ENCODE measurements around the gene MOB3B. TPM values are rescaled to one million over a fixed set of nuclear protein-coding genes. Genes with fewer than 3 reads are reported as not detected.

The MOB3B gene
- total and polyA plus RNA-seq, 2 of the 13 experiments (the other 11 are each of a cell fraction or from before 2014, with no cell fraction given): 0.03 to 0.09 TPM

- TF ChIP-seq USF2 (IDR thresholded peaks at IDR 0.05; ENCODE audit: low read depth, low read length) (no peak), USF2 (CRISPR knock-in tag; IDR thresholded peaks at IDR 0.05; ENCODE audit: borderline replicate concordance) (no peak)
These were observed 102.4 kb downstream of the MOB3B start (continued) for GRCh38 chr9:27427272-27427643.

- intact Hi-C loops (cut with micrococcal nuclease; ENCODE audit: unreplicated experiment) (no loop called here), in situ Hi-C loops (cut with HindIII; ENCODE audit: extremely low pct_ligation_motif_present, low pct_unique_long_range_greater_than_20kb) (no loop called here)
- no peak for TF ChIP-seq PBX2 (CRISPR knock-in tag; IDR thresholded peaks at IDR 0.05)
- no peak for TF ChIP-seq PRPF4 (IDR thresholded peaks at IDR 0.05; ENCODE audit: low read depth, low read length, poor library complexity, severe bottlenecking)
- no peak for TF ChIP-seq THRA (CRISPR knock-in tag; IDR thresholded peaks at IDR 0.05; ENCODE audit: borderline replicate concordance)
- no peak for TF ChIP-seq SMARCC2 (IDR thresholded peaks at IDR 0.05)
- no peak for TF ChIP-seq CREB3 (CRISPR knock-in tag; IDR thresholded peaks at IDR 0.05)
- TF ChIP-seq NR3C1 (CRISPR knock-in tag; IDR thresholded peaks at IDR 0.05): no peak
- TF ChIP-seq RCOR2 (CRISPR knock-in tag; IDR thresholded peaks at IDR 0.05): no peak
- TF ChIP-seq TBX2 (CRISPR knock-in tag; IDR thresholded peaks at IDR 0.05; ENCODE audit: borderline replicate concordance): no peak
- DNase-seq (ENCODE audit: low spot score) (no peak), ATAC-seq (no peak), FAIRE-seq (no peak)
- H3K27me3 ChIP-seq (ENCODE audit: control insufficient read depth in 1 of 2, insufficient read depth in 2 of 2, low read length in 2 of 2): 0 out of 5 replicates have a peak, but pooled peaks cover 0 to 4% of the 10 kb centered on the region in 2 experiments
- H3K27ac ChIP-seq (ENCODE audit: extremely low read length, insufficient read depth, low read length): no peak overlapping the region
- no peak overlapping the region for H3K9ac ChIP-seq (ENCODE audit: insufficient read depth, low read depth, low read length)
- 9% methylated on average over 4 of the region's 5 CpGs for WGBS (ENCODE audit: low lambda C conversion rate)
- no peak overlapping the region for H2AFZ ChIP-seq (ENCODE audit: low read length)
- H3K4me3 ChIP-seq (replicated peaks in 1 of 3; ENCODE audit: insufficient read depth in 1 of 3, low read depth in 2 of 3, low read length in 3 of 3): no peak overlapping the region
- no TSS peak for BruUV-seq (replicated peaks)
- no peaks in the 10 kb centered on the region for H4K20me1 ChIP-seq (ENCODE audit: insufficient read depth, low read length)
- ChIA-PET CTCF (ENCODE audit: low intra/inter-chr PET ratio, low total read pairs) (no interaction called here), POLR2A (no interaction called here)
- H3K9me3 ChIP-seq (ENCODE audit: low read length): no peaks in the 10 kb centered on the region
- H3K4me1 ChIP-seq (ENCODE audit: insufficient read depth, low read length): no peaks in the 10 kb centered on the region
- H3K36me3 ChIP-seq (replicated peaks in 1 of 2; ENCODE audit: control insufficient read depth in 1 of 2, insufficient read depth in 2 of 2, low read length in 2 of 2): no peaks in the 10 kb centered on the region
- no peak overlapping the region for H3K4me2 ChIP-seq (ENCODE audit: low read depth, low read length)
- H3K79me2 ChIP-seq (ENCODE audit: insufficient read depth, low read length): no peaks in the 10 kb centered on the region
These were observed 102.9 kb downstream of the MOB3B start for GRCh38 chr9:27426511-27427271.

All from HepG2 (cell line).